Measurements from ENCODE around the gene ZNF148.

DNA sequence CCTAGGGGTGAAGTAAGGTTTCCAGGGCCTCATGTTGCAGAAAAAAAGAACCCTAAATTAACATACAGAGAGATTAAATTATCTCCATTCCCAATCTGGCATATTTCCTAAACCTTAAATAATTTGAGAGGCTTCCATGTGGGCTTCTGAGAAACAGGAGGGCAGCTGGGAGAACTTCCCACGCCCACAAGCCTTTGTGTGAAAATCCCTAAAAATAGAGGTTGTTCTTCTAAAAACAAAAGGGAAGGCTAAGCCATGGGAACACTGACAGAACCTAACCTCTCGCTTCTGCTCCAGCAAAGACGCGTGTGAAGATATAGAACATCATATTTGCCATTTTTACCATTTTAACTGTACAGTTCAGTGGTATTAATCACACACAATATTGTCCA, 161.8 kb downstream of the ZNF148 start:
- TF ChIP-seq, protein P1, sequence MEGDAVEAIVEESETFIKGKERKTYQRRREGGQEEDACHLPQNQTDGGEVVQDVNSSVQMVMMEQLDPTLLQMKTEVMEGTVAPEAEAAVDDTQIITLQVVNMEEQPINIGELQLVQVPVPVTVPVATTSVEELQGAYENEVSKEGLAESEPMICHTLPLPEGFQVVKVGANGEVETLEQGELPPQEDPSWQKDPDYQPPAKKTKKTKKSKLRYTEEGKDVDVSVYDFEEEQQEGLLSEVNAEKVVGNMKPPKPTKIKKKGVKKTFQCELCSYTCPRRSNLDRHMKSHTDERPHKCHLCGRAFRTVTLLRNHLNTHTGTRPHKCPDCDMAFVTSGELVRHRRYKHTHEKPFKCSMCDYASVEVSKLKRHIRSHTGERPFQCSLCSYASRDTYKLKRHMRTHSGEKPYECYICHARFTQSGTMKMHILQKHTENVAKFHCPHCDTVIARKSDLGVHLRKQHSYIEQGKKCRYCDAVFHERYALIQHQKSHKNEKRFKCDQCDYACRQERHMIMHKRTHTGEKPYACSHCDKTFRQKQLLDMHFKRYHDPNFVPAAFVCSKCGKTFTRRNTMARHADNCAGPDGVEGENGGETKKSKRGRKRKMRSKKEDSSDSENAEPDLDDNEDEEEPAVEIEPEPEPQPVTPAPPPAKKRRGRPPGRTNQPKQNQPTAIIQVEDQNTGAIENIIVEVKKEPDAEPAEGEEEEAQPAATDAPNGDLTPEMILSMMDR (IDR thresholded peaks at IDR 0.05), result no peak
- TF ChIP-seq POLR2A (IDR thresholded peaks at IDR 0.05), result no peak
